OCI-LY1 (cell line): ENCODE results near the gene PFN3.

Experiments used
- CTCF ChIP-seq: fragments of 200-600 bp; sonication (generic), shearing (Covaris generic); IDR thresholded peaks from 2 replicates; pipeline ENCODE4 v1.5.1; 2017; ENCODE audit warnings: mild to moderate bottlenecking, antibody characterized with exemption, low read length, moderate library complexity, mixed read lengths
- EZH2 ChIP-seq: fragments of 200-600 bp; sonication (generic), shearing (Covaris generic); IDR thresholded peaks from 2 replicates; pipeline ENCODE4 v1.8.0; 2017; ENCODE audit warnings: borderline replicate concordance, mixed run types, mild to moderate bottlenecking, antibody characterized with exemption, low read length, moderate library complexity, mixed read lengths

GRCh38 chr5:177432839-177433657 lies 32.6 kb upstream of the PFN3 start:
- TF ChIP-seq EZH2 (no peak), CTCF (no peak)
